Activated CD8-positive, alpha-beta memory T cell treated with anti-CD3 and anti-CD28 coated beads for 48 hours (primary cell): ENCODE results near the gene CAPSL.
"Not testable (repeated sequence)": the region's sequence is repeated elsewhere in the genome, so short reads cannot be mapped to it uniquely, and the experiment has no call there.

Experiments used
- DNase-seq, 3 experiments: peaks; one replicate each; pipeline ENCODE4 v3.0.0-alpha.2; 2020; ENCODE audit warnings: low read depth in 2 of 3, low spot score in 2 of 3

The CAPSL gene

DNA sequence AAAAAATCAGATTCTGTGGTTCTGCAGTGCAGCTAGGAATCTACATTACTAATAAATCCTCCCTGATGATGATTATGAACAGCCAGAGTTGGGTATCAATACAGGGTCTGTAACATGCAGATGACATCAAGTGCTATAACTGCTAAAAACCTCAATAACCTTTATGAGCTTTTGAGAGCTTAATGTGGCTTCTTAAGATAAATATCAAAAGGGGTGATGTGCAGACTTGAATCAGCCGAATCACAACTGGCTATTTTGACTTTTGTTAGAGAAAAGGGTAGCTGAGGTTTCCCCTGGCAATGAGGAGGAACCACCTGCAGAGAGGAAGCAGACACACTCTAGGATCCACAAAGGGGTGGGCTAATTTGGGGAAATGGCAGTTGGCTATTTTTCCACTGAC is 30.2 kb downstream of the CAPSL start:
- no peak for DNase-seq

GRCh38 chr5:35904443-35905132 is 33.8 kb downstream of the CAPSL start:
- DNase-seq, result no peak

DNA sequence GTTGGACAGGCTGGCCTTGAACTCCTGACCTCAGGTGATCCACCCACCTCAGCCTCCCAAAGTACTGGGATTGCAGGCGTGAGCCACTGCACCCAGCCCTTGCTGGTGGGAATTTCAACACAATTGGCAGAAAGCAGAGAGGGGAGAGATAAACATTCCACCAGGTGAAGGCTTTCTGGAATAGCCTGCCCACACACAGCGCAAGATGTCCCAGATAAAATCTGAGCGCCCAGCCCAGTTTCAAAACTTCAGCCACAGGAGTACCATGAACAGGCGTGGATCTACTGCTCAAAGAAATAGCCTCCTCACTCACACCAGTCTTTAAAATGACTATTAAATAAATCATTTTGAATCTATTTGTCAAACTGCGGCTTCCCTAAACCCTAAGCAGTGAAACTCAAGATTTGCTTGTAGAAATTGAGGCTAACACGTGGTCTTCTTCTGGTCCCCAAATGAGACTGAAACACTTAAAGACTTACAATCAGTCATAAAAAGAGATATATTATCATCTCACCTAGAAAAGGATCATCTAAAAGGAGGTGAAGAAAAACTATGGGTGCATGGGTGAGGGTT is 34.7 kb downstream of the CAPSL start:
- no peak for DNase-seq

GRCh38 chr5:35902046-35902672 is 36.3 kb downstream of the CAPSL start:
- DNase-seq, result no peak

GRCh38 chr5:35900972-35901695 is 37.3 kb downstream of the CAPSL start:
- no peak for DNase-seq

DNA sequence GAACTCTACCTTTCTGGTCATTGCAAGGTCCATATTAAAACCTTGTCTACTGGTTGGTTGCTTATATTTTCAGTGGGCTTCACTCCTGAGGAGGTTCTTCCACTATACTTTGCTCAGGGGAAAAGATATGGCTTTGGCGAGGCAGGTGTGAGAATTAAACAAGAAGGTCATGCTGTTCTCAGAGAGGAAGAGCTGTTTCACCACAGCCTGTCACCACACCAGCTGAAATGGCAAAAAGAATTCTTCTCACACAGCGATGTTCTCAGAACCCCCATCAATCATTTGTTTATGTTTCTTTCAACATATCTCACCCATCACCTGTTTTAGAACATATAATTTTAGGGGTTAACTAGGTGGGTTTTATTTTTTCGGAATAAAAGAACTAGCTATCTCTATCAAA is 38.6 kb downstream of the CAPSL start:
- DNase-seq, result no peak

DNA sequence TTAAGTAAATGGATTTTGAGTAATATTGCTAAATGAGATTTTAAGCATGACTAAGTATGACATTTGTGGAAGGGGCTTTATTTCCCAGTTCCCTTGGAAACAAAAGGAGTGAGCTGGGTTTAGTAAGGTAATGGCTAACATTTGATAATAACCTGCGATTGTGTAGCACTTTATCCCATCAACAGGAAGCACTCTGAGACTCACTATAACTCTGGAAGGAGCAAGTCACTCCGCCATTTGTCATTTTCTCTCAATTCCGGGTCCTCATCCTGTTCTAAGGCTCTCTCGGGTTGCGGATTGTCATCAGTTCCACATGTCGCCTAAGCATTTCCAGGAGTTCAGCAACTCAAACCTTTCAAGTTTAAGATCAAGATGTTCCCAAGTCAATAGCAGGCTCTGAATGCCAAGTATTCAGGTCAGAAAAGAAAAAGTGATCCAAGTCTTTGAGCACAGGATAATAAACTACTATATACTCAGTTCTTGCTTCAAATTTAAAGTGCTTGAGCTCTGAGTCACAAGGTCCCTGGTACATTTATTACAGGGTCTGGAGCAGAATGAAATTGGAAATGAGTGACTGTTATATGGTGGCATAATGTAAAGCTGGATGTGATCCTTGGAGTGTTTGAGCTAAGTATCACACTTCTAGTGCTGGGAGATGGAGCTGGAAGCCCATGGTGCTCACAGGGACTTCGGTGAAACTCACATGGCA is 39.3 kb downstream of the CAPSL start:
- DNase-seq, result no peak

DNA sequence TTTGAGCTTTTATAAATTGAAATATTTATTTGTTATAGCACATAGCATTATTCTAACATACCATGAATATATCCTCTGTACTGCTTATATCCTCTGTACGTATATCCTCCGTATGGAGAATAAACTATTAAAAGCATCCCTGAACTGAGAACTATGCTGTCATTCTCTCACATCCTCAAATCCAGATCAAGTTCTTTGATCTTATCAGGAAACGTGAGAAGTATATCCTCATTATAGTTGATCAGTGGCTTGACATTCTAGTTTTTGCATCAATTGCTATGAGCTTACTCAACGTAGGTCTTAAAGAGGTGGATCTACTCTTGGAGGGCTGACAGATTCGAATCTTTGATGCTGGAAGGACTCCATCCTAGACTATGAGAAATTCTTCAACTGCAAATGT is 44.3 kb downstream of the CAPSL start:
- no peak for DNase-seq

DNA sequence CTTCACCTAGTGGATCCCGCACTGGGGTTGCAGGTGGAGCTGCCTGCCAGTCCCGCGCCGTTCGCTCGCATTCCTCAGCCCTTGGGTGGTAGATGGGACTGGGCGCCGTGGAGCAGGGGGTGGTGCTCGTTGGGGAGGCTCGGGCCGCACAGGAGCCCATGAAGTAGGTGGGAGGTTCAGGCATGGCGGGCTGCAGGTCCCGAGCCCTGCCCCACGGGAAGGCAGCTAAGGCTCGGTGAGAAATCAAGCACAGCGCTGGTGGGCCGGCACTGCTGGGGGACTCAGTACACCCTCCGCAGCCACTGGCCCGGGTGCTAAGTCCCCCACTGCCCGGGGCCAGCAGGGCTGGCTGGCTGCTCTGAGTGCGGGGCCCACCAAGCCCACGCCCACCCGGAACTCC is 45.6 kb downstream of the CAPSL start:
- not testable (repeated sequence) for DNase-seq

DNA sequence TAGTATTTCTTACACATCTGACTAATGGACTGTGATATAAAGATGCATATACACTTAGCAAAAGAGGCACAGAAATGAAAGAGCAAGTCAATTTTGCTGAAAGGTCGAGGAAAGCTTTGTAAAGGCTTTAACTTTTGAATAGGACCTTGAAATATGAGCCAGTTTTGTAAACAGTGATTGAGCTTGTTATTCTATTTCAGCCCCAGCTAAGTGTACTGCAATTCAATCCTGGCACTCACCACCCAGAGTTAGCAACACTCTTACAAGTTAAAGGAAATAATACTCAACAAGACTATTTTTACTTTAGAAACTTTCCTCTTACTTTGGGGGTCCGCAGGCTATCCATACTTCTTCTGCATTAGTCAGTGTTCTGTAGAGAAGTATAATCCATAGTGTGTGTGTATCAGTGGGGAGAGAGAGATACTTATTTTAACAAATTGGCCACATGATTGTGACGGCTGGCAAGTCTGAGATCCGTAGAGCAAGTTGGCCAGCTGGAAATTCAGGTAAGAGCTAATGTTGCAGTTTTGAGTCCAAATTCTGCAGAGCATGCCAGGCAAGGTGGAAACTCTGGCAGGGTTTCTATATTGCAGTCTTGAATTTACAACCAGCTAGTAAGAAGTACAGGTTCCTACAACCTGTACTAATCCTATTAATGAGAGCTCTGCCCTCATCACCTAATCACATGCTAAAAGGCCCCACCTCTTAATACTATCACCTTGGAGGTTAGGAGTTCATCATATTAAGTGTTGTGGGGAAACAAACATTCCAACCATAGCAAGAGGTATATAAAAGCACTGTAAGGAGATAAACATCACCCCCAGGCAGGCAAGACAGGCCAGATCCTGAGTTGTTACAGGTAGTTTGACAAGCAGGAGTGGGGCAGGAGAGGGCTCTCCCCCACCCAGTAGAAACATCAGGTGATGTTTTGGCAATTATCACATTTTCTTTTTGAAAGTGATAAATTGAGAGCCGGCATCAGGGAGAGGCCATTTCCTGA is 48.1 kb downstream of the CAPSL start:
- DNase-seq, result no peak

DNA sequence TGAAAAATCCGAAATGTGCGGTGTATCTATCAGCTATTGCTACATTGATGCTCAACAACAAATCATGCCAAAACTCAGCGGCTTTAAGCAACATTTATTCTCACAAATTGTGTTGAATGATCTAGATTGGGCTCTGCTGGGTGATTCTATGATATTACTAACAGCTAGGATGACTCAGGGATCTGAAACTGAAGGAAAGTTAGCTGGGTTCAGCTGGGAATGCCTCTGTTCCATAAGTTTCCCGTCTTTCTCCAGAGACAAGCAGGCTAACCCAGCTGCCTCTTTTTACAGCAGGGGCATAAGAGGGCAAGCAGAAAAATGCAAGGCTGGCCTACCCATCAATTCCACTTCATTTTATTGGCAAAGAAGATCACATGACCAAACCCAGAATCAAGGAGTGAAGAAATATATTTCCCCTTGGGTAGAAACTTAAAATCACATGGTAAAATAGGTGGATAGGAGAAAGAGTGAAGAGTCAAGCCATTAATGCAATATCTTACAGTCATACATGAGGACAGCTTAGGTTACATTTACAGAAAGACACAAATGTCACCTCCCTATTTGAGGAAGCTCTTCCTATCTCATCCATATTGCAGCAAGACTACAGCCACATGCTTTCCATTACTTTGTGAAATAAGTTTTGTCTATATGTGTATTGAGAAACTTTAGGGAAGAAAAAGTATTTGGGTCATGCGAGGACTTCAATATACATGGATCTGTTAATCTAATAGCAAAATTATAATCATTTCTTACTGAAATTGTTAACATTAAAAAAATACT is 50.9 kb downstream of the CAPSL start:
- no peak for DNase-seq

DNA sequence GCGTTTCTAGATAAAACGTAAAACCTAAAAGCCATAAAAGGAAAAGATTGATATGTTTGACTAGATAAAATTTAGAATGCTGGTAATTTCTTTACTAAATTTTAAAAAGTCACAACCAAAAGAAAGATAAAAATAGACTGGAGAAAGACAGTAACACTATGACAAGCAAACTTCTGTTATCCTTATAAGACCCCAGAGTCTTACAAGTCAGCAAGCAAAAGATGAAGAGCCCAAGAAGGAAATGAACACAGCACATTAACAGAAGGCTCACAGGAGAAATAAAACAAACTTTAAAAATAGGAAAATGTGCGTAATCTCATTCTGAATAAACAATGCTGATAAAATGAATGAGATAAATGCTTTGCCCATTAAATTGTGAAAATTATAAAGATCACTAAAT is 52.0 kb downstream of the CAPSL start:
- no peak for DNase-seq

- no peak for DNase-seq
Measured at GRCh38 chr5:35884773-35885172, 53.6 kb downstream of the CAPSL start.

DNA sequence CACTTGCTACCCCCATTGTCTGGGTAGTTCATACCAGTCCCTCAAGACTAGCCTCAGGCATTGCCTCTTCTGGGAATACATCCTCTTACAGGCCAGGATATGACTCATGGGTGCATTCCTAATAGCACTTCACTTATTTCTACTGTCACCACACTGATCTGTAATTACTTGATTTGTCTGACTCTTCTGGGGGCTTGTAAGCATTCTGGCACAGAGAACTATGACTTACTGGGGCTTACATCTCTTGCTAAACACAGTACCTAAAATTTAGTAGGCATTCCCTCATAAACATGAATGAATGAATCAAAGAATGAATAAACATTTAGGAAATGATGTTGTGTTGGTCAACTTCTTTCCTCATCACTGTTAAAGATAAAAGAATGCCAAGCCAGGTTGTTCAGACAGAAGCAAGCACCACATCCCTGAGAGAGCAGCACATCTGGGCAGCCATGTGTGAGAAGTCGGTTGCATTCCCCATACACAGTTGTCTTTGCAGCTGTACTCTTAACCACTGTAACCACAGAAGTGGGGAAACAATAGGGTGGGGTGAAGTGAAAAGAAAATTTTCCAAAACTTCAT is 54.1 kb downstream of the CAPSL start:
- DNase-seq, result no peak

GRCh38 chr5:35881758-35882157 is 56.7 kb downstream of the CAPSL start:
- no peak for DNase-seq

DNA sequence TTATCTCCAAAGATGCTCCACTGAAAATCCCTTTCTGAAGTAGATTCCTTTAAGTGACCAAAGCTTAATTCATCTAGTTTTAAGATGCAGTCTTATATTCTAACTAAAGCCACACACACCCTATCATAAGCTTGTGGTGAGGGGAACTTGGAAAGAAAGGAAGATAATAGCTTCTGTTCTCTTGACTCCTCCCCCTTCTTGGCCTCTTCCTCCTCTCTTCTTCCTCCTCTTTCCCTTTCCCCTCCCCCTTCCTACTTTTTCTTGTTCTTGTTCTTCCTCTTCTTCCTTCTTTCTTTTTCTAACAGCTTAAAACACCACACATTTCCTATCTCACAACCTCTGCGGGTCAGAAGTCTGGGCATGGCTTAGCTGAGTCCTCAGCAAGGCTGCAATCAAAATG is 58.3 kb downstream of the CAPSL start:
- no peak for DNase-seq

DNA sequence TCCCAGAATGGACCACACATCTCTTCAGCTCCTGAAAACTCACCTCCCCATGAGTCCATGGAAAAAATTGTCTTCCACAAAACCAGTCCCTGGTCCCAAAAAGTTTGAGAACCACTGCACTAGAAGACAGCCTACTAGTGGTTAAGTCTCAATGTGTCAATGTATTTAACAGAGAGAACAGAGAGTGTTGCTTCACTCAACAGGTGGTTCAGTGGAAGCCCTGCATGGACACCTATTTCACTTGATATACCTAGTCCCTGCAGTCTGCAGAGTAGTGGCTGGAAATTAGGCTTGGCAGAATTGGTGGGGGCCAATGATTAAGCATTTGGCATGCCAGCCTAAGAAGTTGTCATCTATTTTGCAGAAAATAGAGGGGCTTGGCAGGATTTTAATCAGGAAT is 58.8 kb downstream of the CAPSL start:
- no peak for DNase-seq

DNA sequence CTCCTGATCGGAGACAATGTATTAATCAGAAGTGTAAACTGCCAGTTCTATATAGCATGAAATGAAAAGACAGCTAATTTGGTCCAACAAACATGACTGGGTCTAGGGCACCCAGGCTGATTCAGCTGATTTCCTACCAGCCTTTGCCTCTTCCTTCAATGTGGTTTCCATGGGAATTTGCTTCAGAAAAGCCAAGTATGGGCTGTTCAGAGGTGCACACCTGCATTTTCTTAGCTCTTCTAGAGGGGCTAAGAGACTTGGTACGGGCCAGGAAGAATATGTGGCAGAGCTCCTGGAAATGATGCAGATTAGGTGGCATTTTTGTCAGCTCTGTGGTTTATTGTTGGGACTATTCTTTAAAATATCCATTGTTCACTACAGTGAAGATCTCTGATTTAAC is 59.3 kb downstream of the CAPSL start:
- no peak for DNase-seq

- no peak for DNase-seq
Measured at GRCh38 chr5:35878079-35878478, 60.3 kb downstream of the CAPSL start.
